NK-92 treated with Interleukin-12 subunit alpha and Interleukin-12 subunit beta, amount 100 ng/mL, for 24 hours (cell line): ENCODE results near the gene PADI1.

Source experiments
- DNase-seq: peaks from one replicate; lab custom pipeline; 2025; lab: John Stamatoyannopoulos, UW

Gene PADI1, protein sequence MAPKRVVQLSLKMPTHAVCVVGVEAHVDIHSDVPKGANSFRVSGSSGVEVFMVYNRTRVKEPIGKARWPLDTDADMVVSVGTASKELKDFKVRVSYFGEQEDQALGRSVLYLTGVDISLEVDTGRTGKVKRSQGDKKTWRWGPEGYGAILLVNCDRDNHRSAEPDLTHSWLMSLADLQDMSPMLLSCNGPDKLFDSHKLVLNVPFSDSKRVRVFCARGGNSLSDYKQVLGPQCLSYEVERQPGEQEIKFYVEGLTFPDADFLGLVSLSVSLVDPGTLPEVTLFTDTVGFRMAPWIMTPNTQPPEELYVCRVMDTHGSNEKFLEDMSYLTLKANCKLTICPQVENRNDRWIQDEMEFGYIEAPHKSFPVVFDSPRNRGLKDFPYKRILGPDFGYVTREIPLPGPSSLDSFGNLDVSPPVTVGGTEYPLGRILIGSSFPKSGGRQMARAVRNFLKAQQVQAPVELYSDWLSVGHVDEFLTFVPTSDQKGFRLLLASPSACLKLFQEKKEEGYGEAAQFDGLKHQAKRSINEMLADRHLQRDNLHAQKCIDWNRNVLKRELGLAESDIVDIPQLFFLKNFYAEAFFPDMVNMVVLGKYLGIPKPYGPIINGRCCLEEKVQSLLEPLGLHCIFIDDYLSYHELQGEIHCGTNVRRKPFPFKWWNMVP

GRCh38 chr1:17204546-17205440 lies at the start of gene PADI1:
TSS of gene PADI1 (plus strand) at chr1:17205128. CDS start at chr1:17205218, 90 bp downstream.
- no peak for DNase-seq

- DNase-seq: no peak
Measured at GRCh38 chr1:17155257-17155920, 49.5 kb upstream of the PADI1 start.

- no peak for DNase-seq
Measured at GRCh38 chr1:17156108-17156507, 48.8 kb upstream of the PADI1 start.

DNA sequence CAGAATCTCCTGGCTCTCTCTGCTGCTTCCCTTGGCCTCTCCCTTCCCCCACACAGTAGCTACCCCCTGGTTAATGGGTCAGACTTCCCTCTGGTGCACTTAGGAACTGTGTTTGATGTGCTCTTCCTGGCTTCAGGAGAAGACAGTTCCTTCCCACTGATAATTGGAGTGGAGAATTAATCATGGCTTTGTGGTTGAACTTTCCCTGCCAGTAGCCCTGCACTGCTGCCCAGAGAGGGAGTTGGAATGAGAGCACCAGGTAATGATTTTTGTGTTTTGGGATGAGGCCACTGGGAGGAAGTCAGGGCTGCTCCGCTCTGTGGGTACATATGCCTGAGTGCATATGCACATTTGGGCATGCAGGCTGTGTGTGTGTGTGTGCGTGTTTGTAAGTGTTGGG lies 46.0 kb upstream of the PADI1 start:
- no peak for DNase-seq

GRCh38 chr1:17161137-17161740 lies 43.7 kb upstream of the PADI1 start:
- no peak for DNase-seq

- no peak for DNase-seq
Measured at GRCh38 chr1:17161926-17162800, 42.8 kb upstream of the PADI1 start.

GRCh38 chr1:17162941-17163340 lies 42.0 kb upstream of the PADI1 start:
- no peak for DNase-seq

DNA sequence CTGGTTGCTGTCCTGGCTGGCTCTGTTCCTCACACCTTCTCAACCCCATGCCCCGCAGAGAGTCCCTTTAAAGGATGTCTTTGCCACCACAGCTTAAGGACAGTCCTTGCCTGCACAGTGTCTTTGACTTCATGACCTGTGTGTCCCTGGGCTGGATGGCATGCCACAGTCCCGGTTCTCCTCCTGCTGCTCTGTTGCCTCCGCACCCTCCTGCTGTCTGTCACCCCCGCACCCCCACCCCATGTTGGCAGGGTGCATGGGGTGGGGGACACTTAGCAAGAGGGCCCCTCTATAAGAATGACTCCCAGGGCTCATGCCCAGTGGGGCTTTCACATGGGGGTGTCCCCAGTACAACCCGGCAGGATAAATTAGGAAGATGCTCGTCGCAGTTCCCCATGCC lies 41.6 kb upstream of the PADI1 start:
- no peak for DNase-seq

- DNase-seq: no peak
Measured at GRCh38 chr1:17163789-17164666, 40.9 kb upstream of the PADI1 start.

GRCh38 chr1:17165823-17166222 lies 39.1 kb upstream of the PADI1 start:
- DNase-seq: no peak

DNA sequence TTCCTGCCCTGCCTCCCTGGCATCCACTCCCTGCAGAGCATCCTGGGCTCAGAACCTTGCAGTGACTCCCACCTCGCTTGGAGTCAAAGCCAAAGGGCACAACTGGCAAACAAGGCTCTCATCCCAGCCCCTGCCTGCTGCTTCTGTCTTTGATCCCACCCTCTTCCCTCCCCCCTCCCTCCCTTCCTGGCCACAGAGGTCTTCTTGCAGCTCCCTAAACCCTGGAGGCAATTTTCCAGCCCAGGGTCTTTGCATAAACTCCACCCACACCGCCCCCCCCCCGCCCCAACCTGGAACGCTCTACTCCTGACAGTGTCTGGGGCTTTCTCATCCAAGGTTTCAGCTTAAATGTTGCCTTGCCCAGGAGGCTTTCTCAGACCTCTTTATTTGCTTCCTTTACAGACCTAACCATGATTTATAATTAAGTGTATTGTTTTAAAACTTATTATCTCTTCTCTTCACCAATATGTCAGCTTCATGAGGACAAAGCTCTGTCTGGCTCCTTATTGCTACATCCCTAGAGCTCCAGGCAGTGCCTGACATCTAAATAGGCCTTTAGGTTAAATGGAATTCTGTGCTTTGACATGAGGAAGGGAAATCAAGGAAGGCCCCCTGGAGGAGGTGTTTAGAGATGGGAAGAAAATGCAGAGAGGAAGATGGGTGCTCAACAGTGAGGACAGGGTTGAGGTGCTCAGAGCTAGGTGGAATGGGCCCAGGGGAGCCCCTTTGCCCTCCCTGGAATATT lies 37.7 kb upstream of the PADI1 start:
- DNase-seq: no peak

GRCh38 chr1:17167786-17168090 lies 37.2 kb upstream of the PADI1 start:
- no peak for DNase-seq

DNA sequence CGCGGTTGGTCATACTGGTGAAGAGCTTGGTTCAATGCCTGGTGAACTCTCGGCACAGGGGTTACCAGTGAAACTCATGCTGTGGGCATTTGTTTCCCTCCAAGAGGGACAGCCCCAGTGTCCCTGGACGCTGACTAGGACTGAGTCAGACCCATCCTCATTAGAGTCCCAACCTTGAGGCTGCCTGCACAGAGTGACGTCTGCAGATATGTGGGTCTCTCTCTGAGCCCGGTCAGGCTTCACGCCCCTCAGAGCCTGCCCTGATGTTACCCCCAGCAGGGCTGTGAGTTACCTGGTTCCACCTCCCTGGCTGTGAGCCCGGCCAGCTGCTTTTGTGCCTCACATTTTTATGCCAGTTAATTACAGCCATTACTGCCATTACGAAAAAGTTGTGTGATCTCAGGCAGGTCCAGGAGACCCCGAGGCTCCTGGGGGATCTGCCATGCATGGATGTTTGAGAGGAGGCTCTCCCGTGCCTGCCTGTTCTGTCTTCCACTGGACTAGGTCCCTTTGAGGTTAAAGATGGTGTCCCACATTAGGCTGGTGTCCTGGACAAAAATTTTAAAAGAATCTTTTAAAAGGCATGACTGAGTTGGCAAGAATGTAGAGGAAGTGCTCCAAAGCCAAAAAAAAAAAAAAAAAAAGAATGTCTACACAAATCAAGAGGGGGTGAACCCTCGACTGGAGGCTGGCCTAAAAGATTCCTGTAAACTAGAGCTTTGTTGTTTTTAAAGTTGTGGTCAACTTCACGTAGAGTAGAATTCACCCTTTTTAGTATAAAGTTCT lies 36.6 kb upstream of the PADI1 start:
- DNase-seq: no peak

- no peak for DNase-seq
Measured at GRCh38 chr1:17170571-17170970, 34.4 kb upstream of the PADI1 start.

DNA sequence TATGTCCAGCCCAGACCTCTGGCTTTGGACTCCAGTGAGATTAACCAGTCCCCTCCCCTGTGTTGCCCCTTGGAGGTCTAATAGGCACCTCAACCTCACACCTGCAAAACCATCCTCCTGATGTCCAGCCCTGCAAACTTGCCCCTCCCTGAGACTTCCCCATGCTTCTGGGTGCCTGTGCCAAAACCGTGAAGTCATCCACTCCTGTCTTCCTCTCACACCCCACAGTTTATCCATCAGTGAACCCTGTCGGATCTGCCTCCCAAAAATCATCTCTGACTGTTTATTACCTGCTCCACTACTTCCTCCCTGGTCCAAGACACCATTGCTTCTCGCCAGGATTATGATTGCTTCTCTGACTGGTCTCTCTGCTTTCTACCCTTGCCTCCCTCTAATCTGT lies 31.7 kb upstream of the PADI1 start:
- no peak for DNase-seq

- DNase-seq: no peak
Measured at GRCh38 chr1:17176306-17177061, 28.4 kb upstream of the PADI1 start.

GRCh38 chr1:17177651-17178050 lies 27.3 kb upstream of the PADI1 start:
- no peak for DNase-seq
